ENCODE measurements around the gene NDUFC2.
"Not testable (repeated sequence)": the region's sequence is repeated elsewhere in the genome, so short reads cannot be mapped to it uniquely, and the experiment has no call there.

NDUFC2 gene

GRCh38 chr11:78079232-78080083 lies at the start of gene NDUFC2:
Gene NDUFC2, minus strand, starts transcription at chr11:78079862. Its CDS starts 118 bp downstream, at chr11:78079744.
- peak; percentile 84 for DNase-seq

- DNase-seq = no peak
Observed at GRCh38 chr11:78127403-78127802, 47.7 kb upstream of the NDUFC2 start.

DNA sequence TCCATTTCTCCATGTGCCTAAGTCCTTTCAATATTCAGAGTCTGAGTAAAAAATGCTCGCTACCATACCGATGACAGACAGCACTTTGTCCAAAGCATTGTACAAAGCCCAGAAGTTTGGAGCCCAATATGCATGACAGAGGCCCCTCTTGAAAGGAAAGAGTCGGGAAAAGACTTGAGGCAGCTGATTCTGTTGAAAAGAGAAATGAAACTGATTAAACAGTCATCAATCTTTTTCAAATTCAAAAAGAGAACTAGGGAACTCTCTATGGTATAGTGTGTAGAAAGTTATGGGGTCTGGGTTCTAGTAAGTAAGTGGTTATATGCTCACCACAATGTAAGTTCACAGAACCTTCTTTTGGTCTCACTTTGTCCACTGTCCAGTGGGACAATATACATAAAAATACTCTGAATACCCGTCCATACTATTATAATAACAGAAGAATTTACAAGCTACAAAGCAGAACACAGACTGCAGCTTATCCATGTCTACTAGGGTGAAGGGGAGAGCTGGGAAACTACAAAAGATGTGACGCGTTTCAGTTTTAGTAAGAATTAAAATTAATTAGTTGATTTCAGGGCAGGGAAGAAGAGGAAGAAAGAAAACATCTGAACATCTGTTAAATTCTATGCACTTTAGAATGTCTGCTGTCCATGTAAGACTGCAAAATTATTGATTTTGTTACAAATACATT lies 33.1 kb upstream of the NDUFC2 start:
- DNase-seq = no peak

DNA sequence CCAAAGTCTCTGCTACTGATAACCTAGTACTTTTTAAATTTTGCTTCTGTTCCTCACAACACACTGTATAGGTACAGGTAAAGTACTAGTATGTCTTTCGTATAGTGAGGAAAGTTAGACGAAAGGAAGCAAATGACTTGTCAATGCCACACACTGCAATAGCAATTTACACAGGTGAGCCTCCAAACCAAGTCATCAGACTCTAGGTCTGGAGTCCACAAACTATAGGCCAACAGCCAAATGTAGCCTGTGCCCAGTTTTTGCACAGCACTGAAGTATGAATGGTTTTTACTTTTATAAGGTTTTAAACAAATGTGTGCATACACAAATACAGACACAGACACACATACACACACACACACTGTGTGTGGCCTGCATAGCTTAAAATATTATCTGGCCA lies 31.6 kb upstream of the NDUFC2 start:
- no peak for DNase-seq

GRCh38 chr11:78110830-78111229 lies 31.2 kb upstream of the NDUFC2 start:
- DNase-seq = no peak

DNA sequence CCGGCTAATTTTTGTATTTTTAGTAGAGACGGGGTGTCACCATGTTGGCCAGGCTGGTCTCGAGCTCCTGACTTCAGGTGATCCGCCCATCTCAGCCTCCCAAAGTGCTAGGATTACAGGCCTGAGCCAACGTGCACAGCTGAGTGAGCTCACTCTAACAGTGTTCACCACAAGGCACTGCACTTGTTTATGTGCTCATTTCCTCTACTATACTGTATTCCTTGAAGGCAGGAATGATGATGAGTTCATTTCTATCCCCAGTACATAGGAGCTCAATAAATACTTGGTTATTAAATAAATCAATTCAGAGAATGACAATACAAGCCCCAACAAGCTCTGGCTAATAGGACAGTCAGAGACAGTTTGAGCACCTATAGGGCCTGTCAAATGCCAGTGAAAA lies 30.7 kb upstream of the NDUFC2 start:
- no peak for DNase-seq

DNA sequence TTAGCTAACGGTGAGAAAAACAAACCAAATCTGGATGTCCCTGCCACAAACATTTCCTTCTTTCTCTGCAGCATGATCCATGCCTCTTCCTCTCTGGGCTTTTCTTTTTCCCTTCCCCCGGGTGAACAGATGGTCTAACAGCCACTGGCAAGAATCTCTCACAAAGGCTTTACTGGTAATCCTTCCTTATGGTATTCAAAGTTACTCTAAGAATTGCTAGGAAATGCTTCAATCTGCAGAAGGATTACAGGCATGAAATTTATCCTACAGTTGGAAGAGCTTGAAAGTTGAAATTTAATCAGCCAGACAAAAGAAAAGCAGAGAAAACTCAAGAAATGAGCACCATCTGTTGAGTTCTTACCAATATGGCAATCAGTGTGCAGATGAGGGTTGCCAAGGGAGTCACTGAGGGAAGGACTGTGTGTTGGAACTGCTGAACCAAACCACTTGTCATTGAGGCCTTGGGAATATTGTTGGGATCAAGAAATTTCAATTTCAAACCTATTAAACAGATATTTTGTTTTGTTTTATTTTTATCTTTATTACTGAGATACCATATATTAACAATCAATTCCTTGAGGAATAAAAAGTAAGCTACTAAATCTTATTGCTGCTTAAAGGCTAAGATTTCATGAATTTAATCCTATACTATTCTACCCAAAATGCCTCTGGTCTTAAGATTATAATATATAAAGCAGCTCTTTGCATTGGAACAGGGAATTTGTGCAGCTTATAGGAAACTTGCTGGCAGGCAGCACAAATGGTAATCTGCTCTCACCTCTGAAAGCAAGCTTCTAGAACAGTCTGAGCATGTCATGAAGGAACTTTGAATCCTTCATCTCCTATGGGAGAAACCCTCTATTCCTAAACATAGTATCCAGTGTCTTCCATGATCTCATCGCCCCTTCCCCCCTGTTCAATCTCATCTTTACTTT lies 29.7 kb upstream of the NDUFC2 start:
- no peak for DNase-seq

- DNase-seq = no peak
Observed at GRCh38 chr11:78100676-78101472, 21.2 kb upstream of the NDUFC2 start.

- DNase-seq = no peak
Observed at GRCh38 chr11:78100261-78100660, 20.6 kb upstream of the NDUFC2 start.

DNA sequence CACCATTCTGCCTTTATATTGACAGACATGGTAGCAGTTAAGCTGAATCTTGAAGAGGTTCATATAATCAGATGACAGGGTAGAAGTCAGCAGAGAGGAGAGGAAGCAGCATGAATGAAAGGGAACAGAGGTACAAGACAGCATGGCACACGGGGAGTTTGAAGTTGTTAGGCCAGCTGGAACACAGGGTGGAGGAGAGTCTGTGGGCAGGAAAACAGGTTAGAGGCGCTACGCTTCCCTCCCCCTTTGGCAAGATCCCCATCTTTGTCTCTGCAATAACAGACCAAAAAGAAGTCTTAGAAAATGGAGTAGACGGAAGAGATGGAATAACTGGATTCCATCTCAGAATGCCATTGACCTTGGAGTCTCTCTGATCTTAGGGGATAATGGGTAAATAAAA lies 20.0 kb upstream of the NDUFC2 start:
- no peak for DNase-seq

- no peak for DNase-seq
Observed at GRCh38 chr11:78097666-78098385, 18.2 kb upstream of the NDUFC2 start.

DNA sequence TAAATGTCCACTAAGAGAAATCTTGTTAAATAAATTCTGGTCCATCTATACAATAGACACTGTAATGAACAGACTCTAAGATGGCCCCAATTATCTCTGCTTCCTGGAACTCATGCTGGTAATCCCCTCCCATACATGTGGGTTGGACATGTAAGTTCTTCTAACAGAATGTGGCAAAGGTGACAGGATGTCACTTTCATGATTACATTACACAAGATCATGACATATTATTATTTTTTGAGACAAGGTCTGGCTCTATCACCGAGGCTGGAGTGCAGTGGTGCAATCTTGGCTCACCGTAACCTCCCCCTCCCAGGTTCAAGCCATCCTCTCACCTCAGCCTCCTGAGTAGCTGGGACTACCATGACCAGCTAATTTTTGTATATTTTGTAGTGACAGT lies 14.6 kb upstream of the NDUFC2 start:
- DNase-seq = no peak

GRCh38 chr11:78086521-78087074 lies 6.9 kb upstream of the NDUFC2 start:
- DNase-seq = peak; percentile 8

GRCh38 chr11:78085972-78086371 lies 6.3 kb upstream of the NDUFC2 start:
- peak; percentile 61 for DNase-seq

DNA sequence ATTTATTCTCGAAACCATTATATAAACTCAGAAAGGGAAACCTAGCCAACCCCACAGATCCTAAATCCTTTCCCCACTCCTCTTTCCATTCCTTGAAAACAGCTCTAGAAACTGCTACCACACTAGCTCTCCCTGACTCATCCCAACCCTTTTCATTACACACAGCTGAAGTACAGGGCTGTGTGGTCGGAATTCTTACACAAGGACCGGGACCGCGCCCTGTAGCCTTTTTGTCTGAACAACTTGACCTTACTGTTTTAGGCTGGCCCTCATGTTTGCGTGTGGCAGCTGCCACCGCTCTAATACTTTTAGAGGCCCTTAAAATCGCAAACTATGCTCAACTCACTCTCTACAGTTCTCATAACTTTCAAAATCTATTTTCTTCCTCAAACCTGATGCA lies 4.8 kb upstream of the NDUFC2 start:
- not testable (repeated sequence) for DNase-seq

GRCh38 chr11:78083021-78083420 lies 3.4 kb upstream of the NDUFC2 start:
- no peak for DNase-seq

- no peak for DNase-seq
Observed at GRCh38 chr11:78082146-78082545, 2.5 kb upstream of the NDUFC2 start.

DNA sequence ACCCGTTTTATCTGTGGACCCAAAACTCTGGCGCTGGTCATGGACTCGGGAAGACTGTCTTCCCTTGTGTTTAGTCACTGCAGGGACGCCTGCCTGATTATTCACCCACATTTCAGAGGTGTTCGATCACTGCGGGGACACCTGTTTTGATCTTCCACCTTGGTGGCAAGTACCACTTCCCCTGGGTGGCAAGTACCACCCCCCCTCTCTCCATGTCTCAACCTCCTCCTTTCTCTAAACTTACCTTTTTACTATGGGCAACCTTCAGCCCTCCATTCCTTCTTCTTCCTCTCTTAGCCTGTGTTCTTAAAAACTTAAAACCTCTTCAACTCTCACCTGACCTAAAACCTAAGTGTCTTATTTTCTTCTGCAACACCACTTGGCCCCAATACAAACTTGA lies 1.9 kb upstream of the NDUFC2 start:
- DNase-seq = no peak

DNA sequence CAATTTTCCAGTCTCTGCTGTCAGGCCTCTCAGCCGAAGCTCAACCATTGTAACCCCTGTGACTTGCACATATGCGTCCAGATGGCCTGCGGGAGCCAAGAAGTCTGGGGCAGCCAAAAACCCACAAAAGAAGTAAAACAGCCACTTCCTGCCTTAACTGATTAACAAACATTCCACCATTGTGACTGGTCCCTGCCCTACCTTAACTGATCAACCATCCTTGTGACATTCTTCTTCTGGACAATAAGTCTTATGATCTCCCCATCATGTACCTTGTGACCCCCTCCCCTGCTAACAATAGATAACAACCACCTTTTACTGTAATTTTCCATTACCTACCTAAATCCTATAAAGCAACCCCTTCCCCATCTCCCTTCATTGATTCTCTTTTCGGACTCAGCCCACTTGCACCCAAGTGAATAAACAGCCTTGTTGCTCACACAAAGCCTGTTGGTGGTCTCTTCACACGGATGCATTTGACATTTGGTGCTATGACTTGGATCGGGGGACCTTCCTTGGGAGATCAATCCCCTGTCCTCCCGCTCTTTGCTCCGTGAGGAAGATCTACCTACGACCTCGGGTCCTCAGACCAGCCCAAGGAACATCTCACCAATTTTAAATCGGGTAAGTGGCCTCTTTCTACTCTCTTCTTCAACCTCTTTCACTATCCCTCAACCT lies 1.3 kb upstream of the NDUFC2 start:
- no peak for DNase-seq

- DNase-seq = peak; percentile 23
Observed at GRCh38 chr11:78080084-78080817, 589 bp upstream of the NDUFC2 start.
